Endothelial cell of umbilical vein (primary cell): ENCODE results near the gene TTYH2. TPM values are rescaled to one million over a fixed set of nuclear protein-coding genes. Genes with fewer than 3 reads are reported as not detected.

Source experiments
- BruUV-seq: library from RNA; stranded (reverse); fragments of 400-500 nt; replicated peaks from 2 replicates; lab custom pipeline; 2021; lab: Mats Ljungman, UMichigan
- CTCF ChIA-PET: fragments of 300-600, 350-600 bp; sonication (Branson Sonifier 250); formaldehyde crosslinking; loops from one replicate; lab custom pipeline; 2021; ENCODE audit warnings: antibody characterized with exemption, inconsistent platforms; lab: Charles Lee
- POLR2A ChIA-PET: fragments of 300-600, 350-600 bp; sonication (Branson Sonifier 250); formaldehyde crosslinking; loops from one replicate; lab custom pipeline; 2021; ENCODE audit warnings: antibody characterized with exemption, inconsistent platforms; lab: Charles Lee
- DNase-seq: peaks from one replicate; pipeline ENCODE4 v3.0.0-alpha.2; 2011; ENCODE audit warnings: low read depth, low spot score
- FAIRE-seq: peaks from 2 replicates; lab custom pipeline; 2011; peaks lifted over from hg19 to GRCh38; lab: Jason Lieb, UNC
- H2AFZ ChIP-seq: 2 replicates; pipeline ENCODE4 v1.6.0; 2012; ENCODE audit warnings: low read depth, low read length, control low read depth, inconsistent platforms
- H3K27ac ChIP-seq: 2 replicates; pipeline ENCODE4 v1.5.1; 2011; ENCODE audit warnings: low read depth, mild to moderate bottlenecking, control low read depth, low read length, moderate library complexity; ENCODE audit not compliant: insufficient read depth
- H3K27me3 ChIP-seq, 2 experiments: 2 replicates each; pipeline versions ENCODE4 v1.6.0 to v1.6.1; 2011; ENCODE audit warnings: low read length in 2 of 2, mixed read lengths in 1 of 2; ENCODE audit not compliant: control insufficient read depth in 2 of 2, insufficient read depth in 2 of 2
- H3K36me3 ChIP-seq, 2 experiments: 2 replicates in 1 of 2; 3 replicates in 1 of 2; pipeline ENCODE4 v1.5.1; 2011; ENCODE audit warnings: low read length in 2 of 2, mild to moderate bottlenecking in 1 of 2, moderate library complexity in 1 of 2; ENCODE audit not compliant: control insufficient read depth in 2 of 2, insufficient read depth in 2 of 2; ENCODE audit errors: extremely low read depth in 1 of 2
- H3K4me1 ChIP-seq: 3 replicates; pipeline ENCODE4 v1.5.1; 2011; ENCODE audit warnings: mild to moderate bottlenecking, low read length; ENCODE audit not compliant: control insufficient read depth, insufficient read depth; ENCODE audit errors: extremely low read depth
- H3K4me2 ChIP-seq: 2 replicates; pipeline ENCODE4 v1.6.1; 2011; ENCODE audit warnings: low read length, control low read depth, mixed read lengths; ENCODE audit not compliant: insufficient read depth
- H3K4me3 ChIP-seq, 3 experiments: fragments of 200-600 bp in 1 of 3; sonication (generic), shearing (Covaris generic) in 1 of 3; replicated peaks in 1 of 3; 2 replicates each; pipeline ENCODE4 v1.5.1; 2011 to 2016; ENCODE audit warnings: control low read depth in 3 of 3, low read length in 3 of 3, mild to moderate bottlenecking in 2 of 3, inconsistent platforms in 1 of 3, low read depth in 1 of 3, moderate library complexity in 1 of 3; ENCODE audit not compliant: insufficient read depth in 1 of 3
- H3K79me2 ChIP-seq: 2 replicates; pipeline ENCODE4 v1.6.0; 2012; ENCODE audit warnings: low read length, inconsistent platforms; ENCODE audit not compliant: control insufficient read depth, insufficient read depth
- H3K9ac ChIP-seq: replicated peaks from 2 replicates; pipeline ENCODE3; 2011; ENCODE audit warnings: low read length, control low read depth; ENCODE audit not compliant: insufficient read depth; ENCODE audit errors: extremely low read depth
- H3K9me1 ChIP-seq: replicated peaks from 3 replicates; pipeline ENCODE4 v1.6.0; 2011; ENCODE audit warnings: mild to moderate bottlenecking, low read length; ENCODE audit not compliant: control insufficient read depth, insufficient read depth; ENCODE audit errors: extremely low read depth
- H3K9me3 ChIP-seq: replicated peaks from 2 replicates; pipeline ENCODE4 v1.5.1; 2012; ENCODE audit warnings: low read length, inconsistent platforms; ENCODE audit not compliant: control insufficient read depth, insufficient read depth
- H4K20me1 ChIP-seq: replicated peaks from 2 replicates; pipeline ENCODE3; 2011; ENCODE audit warnings: mild to moderate bottlenecking, low read length; ENCODE audit not compliant: control insufficient read depth, insufficient read depth; ENCODE audit errors: extremely low read depth
- FOS ChIP-seq: IDR thresholded peaks from 2 replicates; pipeline ENCODE4 v1.6.1; 2011; ENCODE audit warnings: mild to moderate bottlenecking, low read length, moderate library complexity, borderline replicate concordance; ENCODE audit not compliant: insufficient read depth
- MYC ChIP-seq: IDR thresholded peaks from one replicate; pipeline ENCODE4 v1.6.1; 2011; ENCODE audit warnings: mild to moderate bottlenecking, low read depth, low read length
- POLR2A ChIP-seq: IDR thresholded peaks from 2 replicates; pipeline ENCODE4 v1.6.1; 2012; ENCODE audit warnings: low read depth, mild to moderate bottlenecking, control low read depth, low read length
- POLR2AphosphoS5 ChIP-seq: IDR thresholded peaks from 2 replicates; pipeline ENCODE4 v1.6.1; 2012; ENCODE audit warnings: low read depth, mild to moderate bottlenecking, control low read depth, low read length, moderate library complexity; ENCODE audit not compliant: insufficient read depth
- dilution Hi-C: fragments of 300-500 bp; cut with MboI; formaldehyde crosslinking; loops from one replicate; pipeline ENCODE4 v1.15.0; 2019; ENCODE audit warnings: low sequenced_read_pairs; ENCODE audit not compliant: extremely low pct_ligation_motif_present
- intact Hi-C: fragments of 100-400 bp; cut with micrococcal nuclease; formaldehyde crosslinking; loops from one replicate; pipeline ENCODE4 v1.10.0; 2022
- polyA plus RNA-seq, 4 experiments: library from polyadenylated mRNA; depleted of rRNA in 3 of 4; stranded (reverse) in 3 of 4; unstranded in 1 of 4; fragments of >200 nt; gene quantifications; 2 replicates each; pipeline versions ENCODE4 v1.2.1 to v1.2.3, GENCODE V29; 2011 to 2012; ENCODE audit warnings: missing spikeins in 1 of 4
- total RNA-seq: library from RNA; stranded (reverse); gene quantifications from 2 replicates; pipeline ENCODE4 v1.2.3, GENCODE V29; 2021
- TF ChIP-seq, protein P1 (sequence below), 2 donors: IDR thresholded peaks; 1 replicate in 1 of 2; 2 replicates in 1 of 2; pipeline ENCODE4 v1.5.1; 2011; ENCODE audit warnings: low read length in 2 of 2, mild to moderate bottlenecking in 2 of 2, moderate library complexity in 2 of 2, control low read depth in 1 of 2, inconsistent platforms in 1 of 2, low read depth in 1 of 2; ENCODE audit not compliant: insufficient read depth in 1 of 2; ENCODE audit errors: extremely low read depth in 1 of 2
- TF ChIP-seq, protein P2 (sequence below): IDR thresholded peaks from 2 replicates; pipeline ENCODE4 v1.6.1; 2011; ENCODE audit not compliant: insufficient read depth, insufficient read length

TTYH2 gene
- total and polyA plus RNA-seq, 2 donors (not counting 3 experiments of a cell fraction or from before 2014, with no cell fraction given), result 0.75 to 2.0 TPM

DNA sequence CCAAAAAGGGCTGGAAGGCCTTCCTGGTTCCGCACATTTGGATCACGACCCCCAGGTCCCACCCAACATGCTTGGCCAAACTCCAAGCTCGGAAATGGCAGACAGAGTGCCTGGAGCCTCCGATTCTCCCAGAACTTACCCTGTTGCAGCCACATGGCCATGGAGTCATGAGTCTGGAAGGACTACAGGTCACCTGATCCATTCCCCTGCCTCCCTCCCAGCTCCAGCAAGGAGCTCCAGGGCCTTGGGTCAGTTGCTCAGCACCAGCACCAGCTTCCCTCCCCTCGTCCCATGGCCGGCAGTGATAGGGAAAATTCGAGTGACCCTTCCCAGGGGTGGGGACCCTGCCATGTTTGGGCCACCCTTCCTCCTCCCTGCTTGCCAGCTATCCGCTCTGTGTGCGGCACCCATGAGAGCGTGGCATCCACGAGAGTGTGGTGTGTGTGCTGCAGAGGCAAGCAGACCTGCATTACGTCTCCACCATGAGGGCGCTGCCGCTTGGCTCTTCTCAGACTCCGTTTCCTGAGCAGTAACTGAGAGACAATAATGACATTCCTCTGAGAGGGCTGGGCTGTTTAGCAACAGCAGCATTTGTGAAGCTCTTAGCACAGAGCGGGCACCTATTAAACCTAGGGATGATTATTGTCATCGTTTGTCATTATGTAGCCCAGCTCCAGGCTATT is 31.2 kb upstream of the TTYH2 start:
- no peaks in the 10 kb centered on the region for H3K36me3 ChIP-seq
- CTCF ChIA-PET, result interaction anchor here (1.2 to 2.6 kb wide), 2 partner anchors 17 to 1625 kb away, joined by 4 to 11 read pairs; no protein-coding TSS in a partner anchor
- no peak overlapping the region for H3K4me3 ChIP-seq
- no peaks in the 10 kb centered on the region for H3K79me2 ChIP-seq
- no peaks in the 10 kb centered on the region for H3K27me3 ChIP-seq
- H3K4me1 ChIP-seq, result no peaks in the 10 kb centered on the region
- no peaks in the 10 kb centered on the region for H4K20me1 ChIP-seq
- POLR2A ChIA-PET, result no interaction called here
- H3K27ac ChIP-seq, result no peak overlapping the region
- no peaks in the 10 kb centered on the region for H3K9me3 ChIP-seq
- no peak overlapping the region for H2AFZ ChIP-seq
- intact Hi-C loops, result no loop called here
- dilution Hi-C loops, result no loop called here
- FAIRE-seq, result no peak
- no peaks in the 10 kb centered on the region for H3K9me1 ChIP-seq
- BruUV-seq, result no TSS peak
- H3K9ac ChIP-seq, result no peak overlapping the region
- DNase-seq, result no peak
- no peak overlapping the region for H3K4me2 ChIP-seq
- TF ChIP-seq POLR2A (no peak), MYC (no peak), FOS (no peak), POLR2AphosphoS5 (no peak)
- TF ChIP-seq, protein P1, sequence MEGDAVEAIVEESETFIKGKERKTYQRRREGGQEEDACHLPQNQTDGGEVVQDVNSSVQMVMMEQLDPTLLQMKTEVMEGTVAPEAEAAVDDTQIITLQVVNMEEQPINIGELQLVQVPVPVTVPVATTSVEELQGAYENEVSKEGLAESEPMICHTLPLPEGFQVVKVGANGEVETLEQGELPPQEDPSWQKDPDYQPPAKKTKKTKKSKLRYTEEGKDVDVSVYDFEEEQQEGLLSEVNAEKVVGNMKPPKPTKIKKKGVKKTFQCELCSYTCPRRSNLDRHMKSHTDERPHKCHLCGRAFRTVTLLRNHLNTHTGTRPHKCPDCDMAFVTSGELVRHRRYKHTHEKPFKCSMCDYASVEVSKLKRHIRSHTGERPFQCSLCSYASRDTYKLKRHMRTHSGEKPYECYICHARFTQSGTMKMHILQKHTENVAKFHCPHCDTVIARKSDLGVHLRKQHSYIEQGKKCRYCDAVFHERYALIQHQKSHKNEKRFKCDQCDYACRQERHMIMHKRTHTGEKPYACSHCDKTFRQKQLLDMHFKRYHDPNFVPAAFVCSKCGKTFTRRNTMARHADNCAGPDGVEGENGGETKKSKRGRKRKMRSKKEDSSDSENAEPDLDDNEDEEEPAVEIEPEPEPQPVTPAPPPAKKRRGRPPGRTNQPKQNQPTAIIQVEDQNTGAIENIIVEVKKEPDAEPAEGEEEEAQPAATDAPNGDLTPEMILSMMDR (IDR thresholded peaks at IDR 0.05; ENCODE audit: extremely low read depth in 1 of 2, insufficient read depth in 1 of 2, low read depth in 1 of 2, low read length in 2 of 2), result no peak
- TF ChIP-seq, protein P2, sequence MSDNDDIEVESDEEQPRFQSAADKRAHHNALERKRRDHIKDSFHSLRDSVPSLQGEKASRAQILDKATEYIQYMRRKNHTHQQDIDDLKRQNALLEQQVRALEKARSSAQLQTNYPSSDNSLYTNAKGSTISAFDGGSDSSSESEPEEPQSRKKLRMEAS, result no peak
